OCI-LY3 (cell line): Measurements from ENCODE around the gene SLC30A4.

Experiments used
- H2AFZ ChIP-seq: fragments of 200-600, 300-600 bp; shearing (Covaris generic); 2 replicates; pipeline ENCODE4 v1.6.0; 2014; ENCODE audit warnings: antibody characterized with exemption, low read depth, low read length
- H3K27ac ChIP-seq: fragments of 200-600, 300-600 bp; sonication (generic); 2 replicates; pipeline ENCODE4 v1.5.1; 2014; ENCODE audit warnings: mild to moderate bottlenecking, low read length, moderate library complexity, mixed read lengths
- H3K27me3 ChIP-seq: fragments of 200-600, 300-600 bp; sonication (generic); 2 replicates; pipeline ENCODE4 v1.6.1; 2014; ENCODE audit warnings: low read depth, low read length, mixed read lengths
- H3K36me3 ChIP-seq: fragments of 200-600, 300-600 bp; sonication (generic); replicated peaks from 2 replicates; pipeline ENCODE3; 2014; ENCODE audit warnings: low read depth, low read length, mixed read lengths
- H3K4me1 ChIP-seq: fragments of 300-600, 200-600 bp; sonication (generic); 2 replicates; pipeline ENCODE4 v1.6.1; 2014; ENCODE audit warnings: low read length, mixed read lengths
- H3K4me2 ChIP-seq: fragments of 200-600, 300-600 bp; sonication (generic); 2 replicates; pipeline ENCODE4 v1.6.1; 2014; ENCODE audit warnings: low read length, mixed read lengths
- H3K4me3 ChIP-seq: fragments of 300-600, 200-600 bp; sonication (generic); 2 replicates; pipeline ENCODE4 v1.5.1; 2014; ENCODE audit warnings: antibody characterized with exemption, mild to moderate bottlenecking, low read length, moderate library complexity
- H3K79me2 ChIP-seq: fragments of 300-600, 200-600 bp; shearing (Covaris generic); 2 replicates; pipeline ENCODE4 v1.6.1; 2014; ENCODE audit warnings: mild to moderate bottlenecking, low read length, mixed read lengths
- H3K9ac ChIP-seq: fragments of 300-600, 200-600 bp; shearing (Covaris generic); 2 replicates; pipeline ENCODE4 v1.6.0; 2014; ENCODE audit warnings: mild to moderate bottlenecking, low read length, moderate library complexity
- H3K9me3 ChIP-seq: fragments of 200-600, 300-600 bp; shearing (Covaris generic); 2 replicates; pipeline ENCODE4 v1.6.1; 2014; ENCODE audit warnings: low read length, mixed read lengths; ENCODE audit not compliant: insufficient read depth
- H4K20me1 ChIP-seq: fragments of 200-600, 300-600 bp; sonication (generic); 2 replicates; pipeline ENCODE4 v1.6.1; 2016; ENCODE audit warnings: low read length, mixed read lengths; ENCODE audit not compliant: insufficient read depth
- EZH2phosphoT487 ChIP-seq: fragments of 200-600 bp; shearing (Covaris generic); IDR thresholded peaks from 2 replicates; pipeline ENCODE4 v1.6.1; 2018; ENCODE audit warnings: antibody characterized with exemption, mixed run types, low read depth
- TF ChIP-seq, protein P1 (sequence below): fragments of 200-600, 300-600 bp; sonication (generic); IDR thresholded peaks from 2 replicates; pipeline ENCODE4 v1.5.1; 2014; ENCODE audit warnings: antibody characterized with exemption, low read length, low read depth

Gene SLC30A4

DNA sequence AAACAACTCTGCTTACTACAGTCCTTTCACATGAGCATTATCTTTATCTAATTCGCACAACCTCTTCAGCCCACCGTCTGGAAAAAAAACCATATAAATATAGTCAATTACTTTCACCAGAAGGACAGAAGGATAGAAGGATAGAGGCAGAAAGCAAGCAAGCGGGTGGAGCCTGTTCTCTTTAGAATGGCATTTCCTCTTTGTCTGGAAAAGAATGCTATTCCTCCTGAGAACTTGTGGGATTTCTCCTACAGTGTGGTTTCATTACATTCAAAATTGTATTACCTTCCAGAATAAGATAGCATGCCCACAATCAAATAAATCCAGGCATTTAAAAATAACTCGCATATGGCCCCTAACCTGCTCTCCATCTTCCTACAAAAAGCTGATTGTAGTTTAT, 23.1 kb downstream of the SLC30A4 start:
- H3K27me3 ChIP-seq = no peaks in the 10 kb centered on the region
- H3K9ac ChIP-seq = no peak overlapping the region
- H4K20me1 ChIP-seq = no peaks in the 10 kb centered on the region
- no peak overlapping the region for H3K27ac ChIP-seq
- H3K79me2 ChIP-seq = no peaks in the 10 kb centered on the region
- no peaks in the 10 kb centered on the region for H3K9me3 ChIP-seq
- H3K4me1 ChIP-seq = no peaks in the 10 kb centered on the region
- no peaks in the 10 kb centered on the region for H3K36me3 ChIP-seq
- no peak for TF ChIP-seq EZH2phosphoT487
- TF ChIP-seq, protein P1, sequence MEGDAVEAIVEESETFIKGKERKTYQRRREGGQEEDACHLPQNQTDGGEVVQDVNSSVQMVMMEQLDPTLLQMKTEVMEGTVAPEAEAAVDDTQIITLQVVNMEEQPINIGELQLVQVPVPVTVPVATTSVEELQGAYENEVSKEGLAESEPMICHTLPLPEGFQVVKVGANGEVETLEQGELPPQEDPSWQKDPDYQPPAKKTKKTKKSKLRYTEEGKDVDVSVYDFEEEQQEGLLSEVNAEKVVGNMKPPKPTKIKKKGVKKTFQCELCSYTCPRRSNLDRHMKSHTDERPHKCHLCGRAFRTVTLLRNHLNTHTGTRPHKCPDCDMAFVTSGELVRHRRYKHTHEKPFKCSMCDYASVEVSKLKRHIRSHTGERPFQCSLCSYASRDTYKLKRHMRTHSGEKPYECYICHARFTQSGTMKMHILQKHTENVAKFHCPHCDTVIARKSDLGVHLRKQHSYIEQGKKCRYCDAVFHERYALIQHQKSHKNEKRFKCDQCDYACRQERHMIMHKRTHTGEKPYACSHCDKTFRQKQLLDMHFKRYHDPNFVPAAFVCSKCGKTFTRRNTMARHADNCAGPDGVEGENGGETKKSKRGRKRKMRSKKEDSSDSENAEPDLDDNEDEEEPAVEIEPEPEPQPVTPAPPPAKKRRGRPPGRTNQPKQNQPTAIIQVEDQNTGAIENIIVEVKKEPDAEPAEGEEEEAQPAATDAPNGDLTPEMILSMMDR = no peak
- no peak overlapping the region for H3K4me3 ChIP-seq
- H3K4me2 ChIP-seq = no peak overlapping the region
- no peak overlapping the region for H2AFZ ChIP-seq

GRCh38 chr15:45498701-45499100, 23.9 kb downstream of the SLC30A4 start:
- TF ChIP-seq, protein P1 = no peak
- TF ChIP-seq EZH2phosphoT487 = no peak
- no peak overlapping the region for H3K9ac ChIP-seq
- H2AFZ ChIP-seq = no peak overlapping the region
- no peaks in the 10 kb centered on the region for H3K9me3 ChIP-seq
- H3K4me2 ChIP-seq = no peak overlapping the region
- H3K79me2 ChIP-seq = no peaks in the 10 kb centered on the region
- H4K20me1 ChIP-seq = no peaks in the 10 kb centered on the region
- no peak overlapping the region for H3K27ac ChIP-seq
- no peaks in the 10 kb centered on the region for H3K36me3 ChIP-seq
- H3K4me3 ChIP-seq = no peak overlapping the region
- no peaks in the 10 kb centered on the region for H3K27me3 ChIP-seq
- H3K4me1 ChIP-seq = no peaks in the 10 kb centered on the region

GRCh38 chr15:45497261-45497660, 25.3 kb downstream of the SLC30A4 start:
- TF ChIP-seq, protein P1 = no peak
- TF ChIP-seq EZH2phosphoT487 = no peak
- no peaks in the 10 kb centered on the region for H3K36me3 ChIP-seq
- H3K4me3 ChIP-seq = no peak overlapping the region
- no peak overlapping the region for H3K9ac ChIP-seq
- no peaks in the 10 kb centered on the region for H3K79me2 ChIP-seq
- H3K9me3 ChIP-seq = no peaks in the 10 kb centered on the region
- no peaks in the 10 kb centered on the region for H3K27me3 ChIP-seq
- no peak overlapping the region for H3K4me2 ChIP-seq
- no peak overlapping the region for H3K27ac ChIP-seq
- H2AFZ ChIP-seq = no peak overlapping the region
- H3K4me1 ChIP-seq = no peaks in the 10 kb centered on the region
- no peaks in the 10 kb centered on the region for H4K20me1 ChIP-seq

- Histone ChIP-seq H3K4me3 (no peak overlapping the region), H3K4me2 (no peak overlapping the region), H3K27me3 (no peaks in the 10 kb centered on the region), H3K79me2 (no peaks in the 10 kb centered on the region), H3K9ac (no peak overlapping the region), H3K9me3 (no peaks in the 10 kb centered on the region), H2AFZ (no peak overlapping the region), H3K36me3 (no peaks in the 10 kb centered on the region), H3K4me1 (no peaks in the 10 kb centered on the region), H3K27ac (no peak overlapping the region), H4K20me1 (no peaks in the 10 kb centered on the region)
- no peak for TF ChIP-seq EZH2phosphoT487
- TF ChIP-seq, protein P1 = no peak
Measured at GRCh38 chr15:45496658-45497057, 25.9 kb downstream of the SLC30A4 start.
